AML-193 (cell line): ENCODE measurements around the gene SLC22A6.

Experiments
- DNase-seq, 2 experiments: peaks; one replicate each; lab custom pipeline; 2025; lab: John Stamatoyannopoulos, UW

The SLC22A6 gene

GRCh38 chr11:62931499-62932278 lies 53.1 kb downstream of the SLC22A6 start:
- no peak for DNase-seq

GRCh38 chr11:62930666-62931065 lies 54.1 kb downstream of the SLC22A6 start:
- DNase-seq: no peak

GRCh38 chr11:62930157-62930556 lies 54.6 kb downstream of the SLC22A6 start:
- DNase-seq: no peak

- DNase-seq: no peak
Observed at GRCh38 chr11:62928011-62928410, 56.8 kb downstream of the SLC22A6 start.

- DNase-seq: no peak
Observed at GRCh38 chr11:62926680-62927455, 57.9 kb downstream of the SLC22A6 start.
